MCF 10A (cell line): Measurements from ENCODE around the gene BPIFA3. TPM values are rescaled to one million over a fixed set of nuclear protein-coding genes. Genes with fewer than 3 reads are reported as not detected.

Experiments used
- BruUV-seq: library from RNA; stranded (reverse); fragments of 400-500 nt; replicated peaks from 2 replicates; lab custom pipeline; 2021; lab: Mats Ljungman, UMichigan
- CTCF ChIA-PET: fragments of 300-600 bp; sonication (Branson Sonifier 250); formaldehyde crosslinking; extraction: SDS; loops from one replicate; lab custom pipeline; 2021; ENCODE audit warnings: antibody characterized with exemption, inconsistent platforms; lab: Yijun Ruan, JAX
- POLR2A ChIA-PET: fragments of 300-600, 350-650 bp; sonication (Branson Sonifier 250); formaldehyde crosslinking; extraction: SDS; loops from one replicate; lab custom pipeline; 2020; ENCODE audit warnings: antibody characterized with exemption, inconsistent platforms; lab: Yijun Ruan, JAX
- DNase-seq: peaks from one replicate; pipeline ENCODE4 v3.0.0-alpha.2; 2018; ENCODE audit not compliant: unreplicated experiment
- H3K27ac Mint-ChIP-seq: one replicate; pipeline ENCODE4 v1.8.0; 2022; ENCODE audit warnings: mild to moderate bottlenecking, low read depth, mixed read lengths; ENCODE audit not compliant: unreplicated experiment
- H3K27me3 Mint-ChIP-seq: one replicate; pipeline ENCODE4 v1.8.0; 2022; ENCODE audit warnings: mixed read lengths; ENCODE audit not compliant: insufficient read depth, unreplicated experiment
- H3K36me3 Mint-ChIP-seq: one replicate; pipeline ENCODE4 v1.8.0; 2022; ENCODE audit warnings: mild to moderate bottlenecking, moderate library complexity, mixed read lengths; ENCODE audit not compliant: insufficient read depth, unreplicated experiment
- H3K4me1 Mint-ChIP-seq: one replicate; pipeline ENCODE4 v1.8.0; 2022; ENCODE audit warnings: mixed read lengths; ENCODE audit not compliant: insufficient read depth, unreplicated experiment
- H3K4me3 Mint-ChIP-seq: one replicate; pipeline ENCODE4 v1.8.0; 2022; ENCODE audit warnings: mild to moderate bottlenecking, moderate library complexity, mixed read lengths; ENCODE audit not compliant: unreplicated experiment
- H3K9me3 Mint-ChIP-seq: one replicate; pipeline ENCODE4 v1.8.0; 2022; ENCODE audit warnings: mixed read lengths; ENCODE audit not compliant: unreplicated experiment
- CTCF ChIP-seq: fragments of 200-600 bp; IDR thresholded peaks from one replicate; pipeline ENCODE4 v1.8.0; 2022; ENCODE audit warnings: antibody characterized with exemption, mild to moderate bottlenecking; ENCODE audit not compliant: unreplicated experiment
- intact Hi-C: fragments of 100-400 bp; cut with micrococcal nuclease; formaldehyde crosslinking; loops from 2 replicates; pipeline ENCODE4 v1.14.1; 2022
- total RNA-seq: library from RNA; stranded (reverse); gene quantifications from 2 replicates; pipeline ENCODE4 v1.2.3, GENCODE V29; 2022

The BPIFA3 gene
- total RNA-seq, 1 experiment from 2014 or later, result not detected

- Mint-ChIP-seq H3K27ac (no peak overlapping the region), H3K4me3 (no peak overlapping the region), H3K9me3 (peaks cover 12% of the 10 kb centered on the region), H3K27me3 (no peaks in the 10 kb centered on the region), H3K4me1 (no peaks in the 10 kb centered on the region), H3K36me3 (no peaks in the 10 kb centered on the region)
- ChIA-PET POLR2A (interaction anchor here (0.6 kb wide), 2 partner anchors 154 to 822 kb away, joined by 3 read pairs; no protein-coding TSS in a partner anchor), CTCF (interaction anchor here (1.3 kb wide), 1 partner anchor 125 kb away, joined by 12 read pairs; no protein-coding TSS in a partner anchor)
- no TSS peak for BruUV-seq
- DNase-seq, result no peak
- intact Hi-C loops, result no loop called here
- TF ChIP-seq CTCF, result no peak
Observed at GRCh38 chr20:33175123-33175522, 42.0 kb upstream of the BPIFA3 start.

- H3K36me3 Mint-ChIP-seq, result no peaks in the 10 kb centered on the region
- peaks cover 3% of the 10 kb centered on the region for H3K9me3 Mint-ChIP-seq
- intact Hi-C loops, result no loop called here
- TF ChIP-seq CTCF, result no peak
- no peaks in the 10 kb centered on the region for H3K27me3 Mint-ChIP-seq
- H3K27ac Mint-ChIP-seq, result no peak overlapping the region
- H3K4me3 Mint-ChIP-seq, result no peak overlapping the region
- no TSS peak for BruUV-seq
- ChIA-PET POLR2A (no interaction called here), CTCF (interaction anchor here (0.9 to 1.3 kb wide), 2 partner anchors 110 to 124 kb away, joined by 3 to 12 read pairs; no protein-coding TSS in a partner anchor)
- DNase-seq, result no peak
- no peaks in the 10 kb centered on the region for H3K4me1 Mint-ChIP-seq
Observed at GRCh38 chr20:33176101-33176500, 41.1 kb upstream of the BPIFA3 start.

- Mint-ChIP-seq H3K4me1 (no peaks in the 10 kb centered on the region), H3K27ac (no peak overlapping the region), H3K4me3 (no peak overlapping the region), H3K27me3 (peaks cover 1% of the 10 kb centered on the region), H3K36me3 (no peaks in the 10 kb centered on the region), H3K9me3 (no peaks in the 10 kb centered on the region)
- no TSS peak for BruUV-seq
- no peak for DNase-seq
- ChIA-PET CTCF (interaction anchor here (0.5 to 0.7 kb wide), 3 partner anchors 31 to 1663 kb away, joined by 3 to 6 read pairs (median 3); no protein-coding TSS in a partner anchor), POLR2A (no interaction called here)
- intact Hi-C loops, result no loop called here
- TF ChIP-seq CTCF, result no peak
Observed at GRCh38 chr20:33177866-33178265, 39.3 kb upstream of the BPIFA3 start.

GRCh38 chr20:33178726-33179125 is 38.4 kb upstream of the BPIFA3 start:
- BruUV-seq, result no TSS peak
- Mint-ChIP-seq H3K9me3 (no peaks in the 10 kb centered on the region), H3K4me1 (no peaks in the 10 kb centered on the region), H3K27me3 (peaks cover 10% of the 10 kb centered on the region), H3K36me3 (no peaks in the 10 kb centered on the region), H3K27ac (no peak overlapping the region), H3K4me3 (no peak overlapping the region)
- DNase-seq, result no peak
- ChIA-PET POLR2A (no interaction called here), CTCF (no interaction called here)
- TF ChIP-seq CTCF, result no peak
- intact Hi-C loops, result no loop called here
